NCI-H82 treated with DMSO at 0.1 percent for 48 hours (cell line): ENCODE measurements around the gene DNAH1.

ENCODE experiments used
- DNase-seq: peaks from one replicate; lab custom pipeline; 2025; ENCODE audit not compliant: unreplicated experiment; lab: John Stamatoyannopoulos, UW

The DNAH1 gene

GRCh38 chr3:52402101-52402521 lies 86.0 kb downstream of the DNAH1 start:
- no peak for DNase-seq

GRCh38 chr3:52402706-52403270 lies 86.7 kb downstream of the DNAH1 start:
- no peak for DNase-seq

DNA sequence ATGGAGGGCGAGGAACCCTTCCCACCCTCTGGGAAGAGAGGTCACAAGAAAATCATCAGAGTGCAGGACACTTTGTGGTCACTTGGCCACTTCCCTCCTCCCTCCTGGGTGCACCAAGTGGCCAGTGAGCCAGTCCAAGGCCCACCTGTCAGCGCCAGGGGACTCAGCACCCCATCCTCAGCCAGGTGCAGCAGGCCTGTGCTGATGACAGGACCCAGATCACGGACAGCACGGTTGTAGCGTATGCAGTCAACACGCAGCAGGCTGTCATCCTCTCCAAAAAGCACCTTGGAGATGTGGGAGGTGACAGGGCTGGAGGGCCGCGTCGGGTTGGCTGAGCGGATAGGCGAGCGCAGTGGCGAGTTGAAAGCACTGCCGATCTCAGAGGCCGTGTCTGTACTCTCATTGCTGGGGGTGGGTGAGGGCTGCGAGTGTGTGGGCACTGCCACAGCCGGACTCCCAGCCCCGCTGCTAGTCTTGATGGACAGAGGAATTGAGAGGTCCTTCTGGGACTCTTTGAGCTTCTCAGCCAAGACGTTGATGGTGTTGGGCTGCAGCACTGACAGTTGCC lies 87.2 kb downstream of the DNAH1 start:
- no peak for DNase-seq

DNA sequence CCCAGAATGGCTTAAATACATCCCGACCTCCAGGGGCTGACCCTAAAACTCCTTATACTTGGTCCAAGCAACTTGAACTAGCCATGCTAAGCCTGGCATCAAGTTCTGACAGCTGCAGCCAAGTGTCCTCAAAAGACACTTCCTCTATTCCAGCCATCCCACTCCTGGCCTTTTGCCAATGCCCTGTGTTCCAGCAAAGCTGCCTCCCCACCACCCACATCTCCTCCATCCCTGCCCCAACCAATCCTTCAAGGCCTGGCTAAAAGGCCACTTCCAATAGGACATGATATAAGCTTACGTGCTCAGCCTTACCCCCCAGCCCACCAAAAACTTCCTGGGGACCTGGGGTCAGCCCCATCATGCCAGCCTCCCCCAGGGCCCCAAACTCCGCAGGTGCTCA lies 87.8 kb downstream of the DNAH1 start:
- no peak for DNase-seq

GRCh38 chr3:52404391-52404790 lies 88.3 kb downstream of the DNAH1 start:
- no peak for DNase-seq

GRCh38 chr3:52405066-52405465 lies 88.9 kb downstream of the DNAH1 start:
- no peak for DNase-seq

DNA sequence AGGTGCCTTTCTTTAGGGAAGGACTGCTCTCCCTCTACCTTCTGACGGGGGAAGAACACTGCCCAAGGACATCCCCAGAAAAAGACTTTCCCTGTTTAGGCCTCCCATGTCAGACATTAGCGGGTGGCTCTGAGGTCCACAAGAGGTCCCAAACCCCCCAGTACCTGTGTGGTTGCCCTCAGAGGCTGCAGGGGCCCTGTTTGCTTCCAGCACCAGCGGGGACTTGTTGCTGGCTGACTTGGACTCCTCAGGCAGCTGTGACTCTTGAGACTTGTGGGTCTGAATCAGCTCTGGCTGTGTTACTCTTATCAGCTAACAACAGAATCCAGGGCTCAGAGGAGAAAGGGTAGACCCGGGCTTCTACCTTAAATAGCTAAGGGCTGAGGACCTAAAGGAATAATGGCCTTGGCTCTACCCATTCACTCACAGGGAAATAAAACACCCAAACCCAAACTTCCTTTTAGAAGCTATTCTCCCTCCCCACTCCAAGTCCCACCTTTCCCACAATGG lies 89.5 kb downstream of the DNAH1 start:
- DNase-seq = no peak

GRCh38 chr3:52406231-52406661 lies 90.1 kb downstream of the DNAH1 start:
- no peak for DNase-seq

- no peak for DNase-seq
Observed at GRCh38 chr3:52406791-52407510, 90.8 kb downstream of the DNAH1 start.

DNA sequence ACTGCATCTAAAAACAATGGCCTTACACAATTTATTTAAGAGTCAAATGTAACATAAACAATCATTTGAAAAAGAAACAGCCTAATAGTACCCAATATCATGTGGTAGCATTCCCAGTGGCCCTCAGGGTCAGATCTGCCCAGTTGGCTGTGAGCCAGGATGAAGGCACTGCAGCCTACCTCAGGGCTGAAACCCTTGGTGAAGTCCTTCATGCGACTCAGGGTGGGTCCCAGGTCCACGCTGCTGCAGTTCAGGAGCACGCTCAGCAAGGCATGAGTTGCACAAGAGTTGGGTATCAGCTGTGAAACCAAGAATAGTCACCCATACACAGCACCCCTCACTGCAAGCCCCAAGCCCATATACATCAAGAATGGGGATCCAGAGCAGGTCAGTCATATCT lies 91.7 kb downstream of the DNAH1 start:
- no peak for DNase-seq

DNA sequence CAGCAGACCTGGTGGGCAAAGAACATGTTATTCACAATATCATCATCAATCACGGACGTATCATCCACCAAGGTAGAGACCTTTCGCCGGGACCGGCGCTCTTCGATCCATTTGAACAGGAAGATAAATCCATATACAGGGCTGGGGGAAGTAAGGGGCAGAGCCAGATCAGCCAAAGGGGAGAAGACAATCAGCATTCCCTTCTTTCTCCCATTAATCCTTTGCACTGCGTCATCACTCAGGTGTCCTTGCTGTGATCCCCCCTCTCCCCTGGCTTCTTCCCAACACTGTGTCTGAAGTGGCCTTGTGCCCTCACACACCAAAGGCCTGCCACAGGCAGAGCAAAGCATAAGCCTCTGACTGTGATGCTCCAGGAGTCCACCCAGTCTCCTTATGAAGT lies 92.3 kb downstream of the DNAH1 start:
- DNase-seq = no peak

- DNase-seq = no peak
Observed at GRCh38 chr3:52415800-52416199, 99.7 kb downstream of the DNAH1 start.

- DNase-seq = no peak
Observed at GRCh38 chr3:52420388-52420787, 104.3 kb downstream of the DNAH1 start.

DNA sequence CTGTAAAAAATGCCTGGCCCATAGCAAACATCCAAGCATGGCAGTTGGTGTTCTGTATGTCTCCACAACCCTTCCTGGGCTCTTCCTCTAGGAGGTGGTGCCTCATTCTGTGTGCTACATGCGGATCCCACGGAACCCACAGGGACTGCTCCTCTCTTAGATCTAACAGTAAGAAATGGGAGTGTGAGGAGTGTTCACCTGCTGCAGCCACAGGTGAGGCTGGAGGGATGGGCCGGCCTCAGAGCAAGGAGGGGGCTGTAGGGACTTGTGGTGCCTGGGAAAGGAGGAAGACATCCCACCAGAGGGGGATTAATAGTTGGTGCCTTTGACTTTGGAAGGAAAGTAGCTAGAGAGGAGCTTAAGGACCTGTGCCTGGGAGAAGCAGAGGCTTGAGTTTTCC lies 106.5 kb downstream of the DNAH1 start:
- DNase-seq = no peak

- no peak for DNase-seq
Observed at GRCh38 chr3:52423173-52423572, 107.1 kb downstream of the DNAH1 start.

GRCh38 chr3:52428151-52429005 lies 112.3 kb downstream of the DNAH1 start:
- DNase-seq = peak; percentile 57

DNA sequence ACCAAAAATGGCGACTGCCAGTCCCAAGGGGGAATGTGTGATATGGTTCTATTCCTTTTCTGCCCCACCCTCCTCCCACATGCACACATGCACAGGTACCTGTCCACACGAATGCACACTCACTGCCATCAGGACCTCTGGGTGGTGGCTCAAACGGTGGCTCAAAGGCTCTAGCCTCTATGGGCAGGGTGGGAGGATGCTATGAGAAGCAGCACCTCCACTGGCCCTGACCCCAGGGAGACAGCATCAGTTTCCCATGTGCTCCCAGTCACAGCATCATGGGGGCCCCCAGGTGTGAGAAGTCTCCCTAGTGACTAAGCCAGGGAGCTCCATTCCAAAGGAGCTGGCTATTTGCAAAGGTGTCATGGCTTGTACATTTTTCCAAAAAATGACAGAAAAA lies 112.9 kb downstream of the DNAH1 start:
- no peak for DNase-seq

DNA sequence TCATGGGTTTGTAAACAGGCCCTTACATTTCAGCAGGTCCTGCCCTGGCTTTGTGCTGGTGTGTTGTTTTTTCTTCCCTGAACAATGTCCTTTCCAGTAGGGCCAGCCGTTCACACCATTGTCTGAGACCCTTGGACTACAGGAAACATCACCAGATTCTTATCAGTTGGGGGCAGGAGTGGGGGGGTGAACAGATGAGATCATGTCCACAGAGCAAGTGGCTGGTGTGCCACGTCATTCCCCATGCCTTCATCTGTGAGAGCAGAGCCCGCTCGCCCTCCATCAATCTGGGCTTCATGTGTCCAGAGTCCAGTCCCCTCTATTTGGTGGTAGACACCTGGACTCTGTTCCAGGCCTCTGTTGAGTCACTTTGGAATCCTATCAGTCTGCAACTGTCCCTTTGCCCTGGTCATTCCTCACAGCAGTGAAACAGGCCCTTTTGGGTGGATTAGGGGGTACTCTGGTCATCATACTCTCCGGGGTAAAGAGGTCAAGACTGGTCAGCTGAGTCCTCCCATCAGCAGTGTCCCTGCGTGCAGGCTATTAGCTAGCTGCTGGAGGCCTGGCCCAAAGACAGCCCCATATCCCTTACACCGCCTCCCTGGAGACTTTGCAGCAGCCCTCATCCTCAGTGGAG lies 113.8 kb downstream of the DNAH1 start:
- no peak for DNase-seq

- no peak for DNase-seq
Observed at GRCh38 chr3:52430416-52430810, 114.3 kb downstream of the DNAH1 start.

GRCh38 chr3:52431459-52432223 lies 115.5 kb downstream of the DNAH1 start:
- DNase-seq = no peak
